Stimulated activated CD8-positive, alpha-beta memory T cell treated with anti-CD3 and anti-CD28 coated beads, Interleukin-7, amount 100 ng/mL, for 1 hour (primary cell): ENCODE results near the gene ORMDL2.
"Not testable (repeated sequence)": the region's sequence is repeated elsewhere in the genome, so short reads cannot be mapped to it uniquely, and the experiment has no call there.

Experiments used
- DNase-seq, 2 donors: peaks; one replicate each; pipeline ENCODE4 v3.0.0-alpha.2; 2020; ENCODE audit warnings: low read depth in 2 of 2

The ORMDL2 gene

GRCh38 chr12:55852740-55853139 is 34.9 kb downstream of the ORMDL2 start:
- DNase-seq = no peak

DNA sequence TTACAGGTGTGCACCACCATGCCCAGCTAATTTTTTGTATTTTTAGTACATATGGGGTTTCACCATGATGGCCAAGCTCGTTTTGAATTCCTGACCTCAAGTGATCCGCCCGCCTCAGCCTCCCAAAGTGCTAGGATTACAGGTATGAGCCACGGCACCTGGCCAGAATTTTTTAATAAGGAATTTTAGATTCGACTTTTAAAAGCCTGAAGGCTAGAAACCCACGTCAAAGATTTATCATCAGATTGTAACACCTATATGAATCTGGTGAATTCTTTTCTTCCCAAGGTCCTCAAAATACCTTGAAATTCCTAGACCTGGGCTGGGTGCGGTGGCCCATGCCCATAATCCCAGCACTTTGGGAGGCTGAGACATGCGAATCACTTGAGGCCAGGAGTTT is 43.6 kb downstream of the ORMDL2 start:
- no peak for DNase-seq

DNA sequence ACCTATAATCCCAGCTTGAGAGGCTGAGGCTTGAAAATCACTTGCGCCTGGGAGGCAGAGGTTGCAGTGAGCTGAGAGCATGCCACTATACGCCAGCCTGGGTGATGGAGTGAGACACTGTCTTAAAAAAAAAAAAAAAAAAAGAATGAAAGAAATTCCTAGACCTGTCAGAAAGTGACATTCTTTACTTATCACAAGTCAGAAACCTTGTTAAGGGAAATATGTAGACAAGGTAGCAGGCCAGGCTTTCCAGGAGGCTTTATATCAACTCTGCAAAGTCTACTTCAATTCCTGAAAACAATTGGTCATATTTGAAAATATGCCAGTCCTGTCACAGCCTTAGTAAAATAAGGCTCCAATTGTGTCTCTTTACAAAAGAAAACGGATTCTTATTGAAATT is 44.0 kb downstream of the ORMDL2 start:
- DNase-seq = no peak

GRCh38 chr12:55862286-55862685 is 44.4 kb downstream of the ORMDL2 start:
- no peak for DNase-seq

GRCh38 chr12:55862931-55863330 is 45.1 kb downstream of the ORMDL2 start:
- not testable (repeated sequence) for DNase-seq

DNA sequence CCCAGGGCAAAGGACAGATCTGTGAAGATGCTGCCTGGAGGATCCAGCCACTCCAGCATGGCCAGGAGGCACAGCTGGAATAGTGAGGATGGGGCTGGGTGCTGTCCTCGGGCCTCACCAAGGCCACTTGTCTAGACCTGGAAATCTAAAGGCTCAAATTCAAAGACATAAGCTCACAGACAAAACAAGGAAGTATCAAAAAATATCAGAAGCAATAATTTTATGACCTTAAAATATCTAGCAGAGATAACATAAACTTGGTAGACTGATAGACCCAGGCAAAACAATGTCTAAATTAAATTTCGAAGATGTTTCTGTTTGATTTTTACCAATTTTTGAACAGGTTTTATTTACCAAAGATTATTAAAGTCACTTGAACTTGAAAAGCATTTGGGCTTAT is 47.5 kb downstream of the ORMDL2 start:
- no peak for DNase-seq

DNA sequence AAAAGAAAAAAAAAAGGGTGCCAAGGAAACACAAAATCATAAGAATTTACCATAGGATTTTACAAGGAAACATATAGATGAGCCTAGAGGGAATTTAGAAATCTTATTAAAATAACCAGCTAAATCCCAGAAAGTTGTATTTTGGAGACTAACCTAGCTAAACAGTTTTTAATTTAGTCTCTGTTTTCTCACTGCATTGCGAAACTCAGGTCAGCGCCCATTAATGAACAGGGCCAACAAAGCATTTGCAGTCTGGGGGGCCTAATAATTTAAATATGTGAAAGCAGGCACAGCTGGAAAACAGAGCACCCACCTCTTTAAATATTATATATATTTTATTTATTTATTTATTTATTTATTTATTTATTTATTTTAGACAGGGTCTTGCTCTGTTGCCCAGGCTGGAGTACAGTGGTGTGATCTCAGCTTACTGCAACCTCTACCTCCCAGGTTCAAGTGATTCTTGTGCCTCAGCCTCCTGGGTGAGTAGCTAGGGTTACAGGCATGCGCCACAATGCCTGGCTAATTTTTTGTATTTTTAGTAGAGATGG is 48.7 kb downstream of the ORMDL2 start:
- DNase-seq = not testable (repeated sequence)
